Caki2 (cell line): Measurements from ENCODE around the gene GPR17. TPM values are rescaled to one million over a fixed set of nuclear protein-coding genes. Genes with fewer than 3 reads are reported as not detected.

ENCODE experiments used
- DNase-seq: peaks from one replicate; pipeline ENCODE4 v3.0.0-alpha.2; 2015; ENCODE audit warnings: low read depth
- in situ Hi-C: cut with HindIII; loops from 2 replicates; pipeline ENCODE4 v1.10.0; 2016; ENCODE audit warnings: low sequenced_read_pairs, low pct_unique_long_range_greater_than_20kb, mixed read lengths
- total RNA-seq: library from RNA; depleted of rRNA; stranded (reverse); fragments of >200 nt; shearing (Covaris generic); gene quantifications from 2 replicates; pipeline ENCODE4 v1.2.3, GENCODE V29; 2014; ENCODE audit warnings: low replicate concordance

The GPR17 gene
- total RNA-seq, 1 experiment from 2014 or later, result not detected

- no peak for DNase-seq
- in situ Hi-C loops, result no loop called here
Observed at GRCh38 chr2:127611076-127611925, 34.7 kb upstream of the GPR17 start.

DNA sequence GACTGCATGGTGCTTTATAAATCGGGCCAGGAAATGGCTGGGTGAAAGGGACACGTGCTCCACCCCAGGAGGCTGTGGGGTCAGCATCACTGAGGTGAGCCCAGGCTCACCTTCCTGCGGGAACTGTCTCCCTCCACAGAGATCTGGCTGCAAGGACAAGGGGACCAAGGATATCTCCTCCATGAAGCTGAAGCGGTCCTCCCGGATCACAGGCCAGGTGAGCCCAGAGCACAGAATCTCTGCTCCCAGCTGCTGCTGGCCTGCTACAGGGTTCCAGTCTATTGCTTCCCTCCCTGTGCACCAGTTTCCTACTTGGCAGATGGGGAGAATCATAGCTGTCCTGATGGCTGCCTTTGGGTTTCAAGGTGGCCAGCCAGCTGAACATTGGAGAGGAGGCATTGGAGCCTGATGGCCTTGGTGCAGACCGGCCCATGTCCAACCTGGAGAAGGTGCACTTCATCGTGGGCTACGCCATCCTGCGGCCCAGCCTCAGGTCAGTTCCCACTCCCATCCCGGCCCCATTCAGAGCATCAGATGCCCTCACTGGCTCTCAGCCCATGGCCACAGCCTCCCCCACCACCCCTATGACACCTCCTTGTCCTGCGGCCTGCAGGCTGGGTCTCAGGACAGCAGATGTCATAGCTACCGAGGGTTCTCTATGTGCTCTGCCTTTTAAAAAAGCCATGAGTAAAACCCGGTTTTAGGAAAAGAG is 33.7 kb upstream of the GPR17 start:
- in situ Hi-C loops, result no loop called here
- no peak for DNase-seq

GRCh38 chr2:127614246-127614645 is 31.7 kb upstream of the GPR17 start:
- no peak for DNase-seq
- in situ Hi-C loops, result no loop called here

DNA sequence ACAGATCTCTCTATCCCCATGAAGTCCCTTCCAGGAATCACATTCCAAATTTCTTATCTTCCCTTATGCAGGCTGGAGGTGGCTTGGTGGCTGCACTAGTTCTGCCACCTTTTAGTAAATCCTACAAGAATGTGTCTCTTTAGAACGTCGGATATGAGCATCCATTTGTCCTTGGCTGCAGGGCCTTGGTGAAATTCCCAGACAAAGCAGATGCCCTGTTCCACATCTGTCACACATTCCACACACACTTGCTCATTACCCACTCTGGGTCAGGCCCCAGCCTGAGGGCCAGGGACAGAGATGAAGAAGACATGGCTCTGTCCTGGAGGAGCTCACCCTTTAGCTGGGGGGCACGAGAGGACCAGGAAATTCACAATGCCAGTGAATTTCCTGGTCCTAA is 31.2 kb upstream of the GPR17 start:
- no peak for DNase-seq
- in situ Hi-C loops, result no loop called here

DNA sequence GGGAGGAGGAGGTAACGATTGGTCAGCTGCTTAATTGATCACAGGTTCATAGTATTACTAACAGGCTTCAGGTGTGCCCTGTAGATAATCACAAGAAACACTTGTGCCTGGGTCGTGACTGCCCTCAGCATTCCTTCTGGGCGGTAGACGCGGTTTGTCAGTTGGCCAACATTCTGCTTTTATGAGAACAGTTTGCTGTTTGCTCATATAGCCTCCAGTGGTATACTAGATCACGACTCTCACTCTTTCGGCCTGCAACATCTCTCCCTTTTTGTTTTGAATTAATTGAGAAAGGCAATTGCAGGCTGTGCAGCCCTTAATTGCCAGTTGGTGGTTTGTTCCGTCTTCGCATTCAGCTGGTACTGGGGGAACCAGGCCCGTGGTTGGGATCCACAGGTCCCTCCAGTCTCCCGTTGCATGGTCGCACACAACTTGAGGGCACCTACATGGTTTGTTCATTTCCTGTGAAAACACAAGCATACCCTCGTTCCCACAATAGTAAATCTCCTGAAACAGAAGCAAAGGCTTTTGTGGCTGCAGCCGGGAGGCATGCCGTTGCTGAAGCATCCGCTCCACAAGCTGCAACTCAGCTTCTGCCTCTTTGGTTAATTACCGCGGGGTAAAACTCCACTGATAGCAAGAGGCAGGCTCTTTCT is 30.3 kb upstream of the GPR17 start:
- no peak for DNase-seq
- in situ Hi-C loops, result no loop called here

GRCh38 chr2:127618551-127619202 is 27.3 kb upstream of the GPR17 start:
- DNase-seq, result no peak
- in situ Hi-C loops, result no loop called here

- no peak for DNase-seq
- in situ Hi-C loops, result no loop called here
Observed at GRCh38 chr2:127619203-127619590, 26.8 kb upstream of the GPR17 start.

- DNase-seq, result no peak
- in situ Hi-C loops, result no loop called here
Observed at GRCh38 chr2:127619877-127620705, 25.9 kb upstream of the GPR17 start.

DNA sequence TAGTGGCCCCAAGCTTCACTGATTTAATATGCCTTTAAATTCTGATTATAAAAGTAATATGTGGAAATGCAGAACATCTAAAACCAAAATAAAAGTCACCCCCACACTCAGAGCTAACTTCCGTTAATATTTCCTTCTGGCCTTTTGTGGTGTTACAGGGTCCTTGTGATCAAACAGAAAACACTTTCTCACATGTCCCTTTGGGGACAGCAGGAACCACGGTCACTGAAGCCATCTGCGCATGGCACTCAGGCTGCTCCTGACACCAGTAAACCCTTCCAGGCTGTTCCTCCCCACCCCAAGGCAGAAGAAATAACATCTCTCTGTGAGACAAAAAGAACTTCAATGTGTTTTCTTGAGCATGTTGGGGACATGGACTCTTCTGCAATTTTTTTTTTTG is 25.1 kb upstream of the GPR17 start:
- DNase-seq, result no peak
- in situ Hi-C loops, result no loop called here

DNA sequence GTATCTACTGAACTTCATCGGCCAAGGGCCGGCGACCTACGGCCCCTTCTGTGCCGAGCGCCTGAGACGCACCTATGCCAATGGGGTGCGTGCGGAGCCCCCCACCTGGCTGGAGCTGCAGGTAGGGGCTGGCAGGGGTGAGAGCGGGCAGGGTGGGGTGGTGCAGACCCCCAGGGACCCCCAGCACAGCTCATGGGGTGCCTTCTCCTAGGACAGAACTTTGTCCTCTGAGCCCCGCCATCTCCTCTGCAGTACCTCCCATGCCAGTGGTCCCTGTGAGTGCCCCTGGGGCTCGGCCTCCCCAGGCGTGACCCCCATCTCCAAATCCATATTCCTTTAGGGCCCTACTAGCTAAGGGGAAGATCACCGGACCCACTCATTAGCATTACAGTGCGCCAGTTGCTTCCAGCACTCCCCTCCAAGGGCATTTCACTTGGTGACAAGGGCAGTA is 23.9 kb upstream of the GPR17 start:
- in situ Hi-C loops, result no loop called here
- no peak for DNase-seq

GRCh38 chr2:127622561-127623387 is 23.2 kb upstream of the GPR17 start:
- no peak for DNase-seq
- in situ Hi-C loops, result no loop called here

- DNase-seq, result no peak
- in situ Hi-C loops, result no loop called here
Observed at GRCh38 chr2:127623388-127624319, 22.3 kb upstream of the GPR17 start.

DNA sequence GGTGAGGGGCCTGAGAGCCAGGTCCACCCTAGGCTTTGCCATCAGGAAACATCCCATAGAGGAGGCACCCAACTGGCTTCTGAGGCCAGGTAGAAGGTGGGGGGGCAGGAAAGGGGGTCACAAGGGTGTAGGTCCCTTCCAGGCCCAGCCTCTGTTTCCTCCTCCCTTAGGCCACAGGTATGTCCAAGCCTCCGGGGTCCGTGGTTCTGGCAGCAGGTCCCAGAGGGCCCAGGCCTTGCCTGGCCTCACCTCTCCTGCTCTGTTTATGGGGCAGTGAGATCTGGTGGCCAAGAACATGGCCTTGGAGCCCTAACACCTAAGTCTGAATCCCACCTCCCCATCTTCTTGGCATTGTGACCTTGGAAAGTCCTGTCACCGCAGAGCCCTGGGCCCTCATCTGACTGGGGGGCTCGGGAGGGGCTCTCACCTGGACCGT is 21.6 kb upstream of the GPR17 start:
- no peak for DNase-seq
- in situ Hi-C loops, result no loop called here

- DNase-seq, result no peak
- in situ Hi-C loops, result no loop called here
Observed at GRCh38 chr2:127624756-127625571, 21.0 kb upstream of the GPR17 start.

DNA sequence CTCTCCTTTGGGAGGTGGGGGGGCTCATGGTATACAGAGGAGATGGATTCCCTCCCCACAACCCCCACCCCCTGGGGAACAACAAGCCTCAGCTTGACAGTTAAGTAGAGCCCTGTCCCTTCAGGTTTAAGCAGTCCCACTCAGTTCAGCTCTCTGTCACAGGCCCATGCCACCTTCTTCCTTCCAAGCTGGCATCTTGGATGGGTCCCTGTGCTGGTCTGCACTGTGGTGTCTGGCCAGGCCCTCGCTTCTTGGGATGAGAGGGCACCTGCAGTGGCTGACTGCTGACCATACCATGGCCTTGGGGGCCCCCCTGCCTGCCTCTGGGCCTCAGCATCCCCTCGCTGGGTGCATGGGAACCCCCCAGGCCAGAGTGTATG is 20.4 kb upstream of the GPR17 start:
- no peak for DNase-seq
- in situ Hi-C loops, result no loop called here
